RWPE1 (cell line): ENCODE data around the gene KIRREL3.

Experiments used
- CTCF ChIA-PET: fragments of 350-600 bp; sonication (Branson Sonifier 250); formaldehyde crosslinking; extraction: SDS; loops from one replicate; lab custom pipeline; 2021; lab: Yijun Ruan, JAX
- POLR2A ChIA-PET: fragments of 400-600 bp; formaldehyde crosslinking; extraction: SDS; loops from one replicate; lab custom pipeline; 2020; ENCODE audit warnings: antibody characterized with exemption; ENCODE audit not compliant: low non-redundant PET; lab: Yijun Ruan, JAX
- DNase-seq: peaks from one replicate; pipeline ENCODE4 v3.0.0; 2012; ENCODE audit warnings: low spot score
- H3K27ac ChIP-seq: fragments of 450-650 bp; 2 replicates; pipeline ENCODE4 v1.5.1; 2017
- CTCF ChIP-seq: fragments of 450-650 bp; conservative IDR thresholded peaks from 2 replicates; pipeline ENCODE4 v1.5.1; 2017; ENCODE audit warnings: low read depth, mild to moderate bottlenecking

KIRREL3 gene

GRCh38 chr11:126488591-126489370, 511.8 kb downstream of the KIRREL3 start:
- no peak overlapping the region for H3K27ac ChIP-seq
- DNase-seq, result no peak
- POLR2A ChIA-PET, result no interaction called here
- CTCF ChIA-PET, result no interaction called here
- no peak for TF ChIP-seq CTCF

- no peak for TF ChIP-seq CTCF
- CTCF ChIA-PET, result interaction anchor here (0.7 kb wide), 1 partner anchor 47 kb away, joined by 6 read pairs; no protein-coding TSS in a partner anchor
- no peak for DNase-seq
- H3K27ac ChIP-seq, result no peak overlapping the region
- POLR2A ChIA-PET, result no interaction called here
Measured at GRCh38 chr11:126487711-126488110, 512.9 kb downstream of the KIRREL3 start.

GRCh38 chr11:126485986-126486635, 514.5 kb downstream of the KIRREL3 start:
- DNase-seq, result no peak
- TF ChIP-seq CTCF, result no peak
- ChIA-PET POLR2A (no interaction called here), CTCF (interaction anchor here (0.6 to 0.7 kb wide), 3 partner anchors 22 to 1349 kb away, joined by 3 to 4 read pairs (median 3); no protein-coding TSS in a partner anchor)
- no peak overlapping the region for H3K27ac ChIP-seq

GRCh38 chr11:126485021-126485792, 515.4 kb downstream of the KIRREL3 start:
- no peak for TF ChIP-seq CTCF
- no peak overlapping the region for H3K27ac ChIP-seq

GRCh38 chr11:126484266-126484665, 516.3 kb downstream of the KIRREL3 start:
- TF ChIP-seq CTCF, result no peak
- CTCF ChIA-PET, result interaction anchor here (0.6 to 1.2 kb wide), 5 partner anchors 30 to 656 kb away, joined by 3 to 4 read pairs (median 3); no protein-coding TSS in a partner anchor
- POLR2A ChIA-PET, result no interaction called here
- DNase-seq, result no peak
- H3K27ac ChIP-seq, result no peak overlapping the region

More at GRCh38 chr11:126485021-126485792, 515.4 kb downstream of the KIRREL3 start:
- no peak for DNase-seq
- POLR2A ChIA-PET, result no interaction called here
- CTCF ChIA-PET, result interaction anchor here (0.5 to 0.9 kb wide), 4 partner anchors 16 to 1348 kb away, joined by 3 read pairs; no protein-coding TSS in a partner anchor
